ENCODE data around the gene STK39.

The STK39 gene

DNA sequence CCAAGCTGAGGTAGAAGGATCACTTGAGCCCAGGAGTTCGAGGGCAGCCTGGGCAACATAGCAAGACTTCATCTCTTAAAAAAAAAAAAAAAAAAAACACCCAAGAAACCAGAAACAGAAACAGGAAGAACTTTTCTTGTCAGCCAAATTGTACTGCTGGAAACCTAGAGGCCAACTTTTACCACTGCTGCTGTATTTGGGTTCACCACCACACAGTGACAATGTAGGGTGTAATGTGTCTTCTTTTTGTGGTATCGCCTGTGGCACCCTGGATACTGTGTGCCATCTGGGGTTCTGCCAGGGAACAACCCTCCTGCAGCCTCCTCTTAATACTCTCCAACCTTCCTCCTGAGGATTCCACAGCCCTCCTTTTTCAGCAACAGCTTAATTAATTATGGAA lies 72.6 kb downstream of the STK39 start:
- Histone ChIP-seq H3K9me3 (ENCODE audit: insufficient read depth, low read length) (no peaks in the 10 kb centered on the region), H3K27me3 (ENCODE audit: insufficient read depth, insufficient read length) (no peaks in the 10 kb centered on the region), H3K4me3 (ENCODE audit: insufficient read length, low read depth) (no peak overlapping the region), H3K4me1 (ENCODE audit: insufficient read depth, insufficient read length) (no peaks in the 10 kb centered on the region), H3K9ac (ENCODE audit: insufficient read length, low read depth) (no peak overlapping the region), H3K36me3 (ENCODE audit: insufficient read depth, insufficient read length, low read length) (peaks cover 6% of the 10 kb centered on the region)
- TF ChIP-seq ZNF274 (IDR thresholded peaks at IDR 0.05; ENCODE audit: low read depth, low read length) (no peak), YY1 (IDR thresholded peaks at IDR 0.05; ENCODE audit: insufficient read depth, insufficient read length) (no peak), SUZ12 (IDR thresholded peaks at IDR 0.05; ENCODE audit: extremely low read depth, insufficient read depth, insufficient read length) (no peak)
- no peak for DNase-seq (ENCODE audit: low read depth, low spot score)

DNA sequence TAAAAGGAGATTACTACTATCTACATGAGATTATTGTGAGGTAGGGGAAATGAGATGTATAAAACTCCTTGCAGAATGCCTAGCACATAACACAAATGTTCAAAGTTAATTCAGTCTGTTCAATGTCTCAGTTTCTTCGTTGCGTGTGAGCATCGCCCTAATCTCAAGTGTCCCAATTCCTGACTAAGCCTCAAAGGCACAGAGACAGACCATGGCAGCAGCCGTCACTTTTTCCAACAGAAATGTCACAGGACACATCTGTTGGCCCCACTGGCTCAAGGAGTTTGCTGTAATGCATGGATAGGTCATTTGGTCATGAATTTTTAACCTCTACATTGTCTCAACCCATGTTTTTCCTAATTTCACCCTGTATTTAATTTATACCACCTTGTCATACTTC lies 75.3 kb downstream of the STK39 start:
- TF ChIP-seq YY1 (IDR thresholded peaks at IDR 0.05; ENCODE audit: insufficient read depth, insufficient read length) (no peak), ZNF274 (IDR thresholded peaks at IDR 0.05; ENCODE audit: low read depth, low read length) (no peak), SUZ12 (IDR thresholded peaks at IDR 0.05; ENCODE audit: extremely low read depth, insufficient read depth, insufficient read length) (no peak)
- Histone ChIP-seq H3K4me3 (ENCODE audit: insufficient read length, low read depth) (no peak overlapping the region), H3K9me3 (ENCODE audit: insufficient read depth, low read length) (no peaks in the 10 kb centered on the region), H3K36me3 (ENCODE audit: insufficient read depth, insufficient read length, low read length) (no peaks in the 10 kb centered on the region), H3K27me3 (ENCODE audit: insufficient read depth, insufficient read length) (no peaks in the 10 kb centered on the region), H3K9ac (ENCODE audit: insufficient read length, low read depth) (no peak overlapping the region), H3K4me1 (ENCODE audit: insufficient read depth, insufficient read length) (no peaks in the 10 kb centered on the region)
- no peak for DNase-seq (ENCODE audit: low read depth, low spot score)

DNA sequence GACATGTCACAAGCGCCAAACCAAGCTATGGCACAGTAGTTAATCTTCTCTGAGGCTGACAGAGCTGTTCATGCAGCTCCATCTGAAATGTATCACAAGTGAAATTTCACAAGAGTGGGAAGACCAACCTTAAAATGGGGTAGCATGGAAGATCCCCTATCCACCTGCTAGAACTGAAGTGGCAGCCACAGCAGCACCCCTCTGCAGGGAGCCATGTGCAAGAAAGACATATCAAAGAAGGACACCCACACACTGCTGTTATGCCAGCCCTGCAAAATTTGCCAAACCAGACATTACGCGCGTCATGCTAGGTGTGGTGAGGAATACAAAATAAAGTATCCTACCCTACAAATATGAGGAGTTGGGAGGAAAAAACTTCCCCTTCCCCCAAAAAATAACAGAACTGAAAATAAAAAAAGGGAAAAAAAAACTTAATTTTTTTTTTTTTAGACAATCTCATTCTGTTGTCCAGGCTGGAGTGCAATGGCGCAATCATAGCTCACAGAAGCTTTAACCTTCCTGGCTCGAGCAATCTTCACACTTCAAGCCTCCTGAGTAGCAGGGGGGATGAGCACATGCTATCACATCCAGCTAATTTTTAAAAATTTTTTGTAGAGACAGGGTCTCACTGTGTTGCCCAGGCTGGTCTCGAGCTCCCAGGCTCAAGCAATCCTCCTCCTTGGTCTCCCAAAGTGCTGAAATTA lies 76.2 kb downstream of the STK39 start:
- DNase-seq (ENCODE audit: low read depth, low spot score): no peak
- no peak overlapping the region for H3K4me3 ChIP-seq (ENCODE audit: insufficient read length, low read depth)
- no peak overlapping the region for H3K9ac ChIP-seq (ENCODE audit: insufficient read length, low read depth)
- no peaks in the 10 kb centered on the region for H3K4me1 ChIP-seq (ENCODE audit: insufficient read depth, insufficient read length)
- H3K9me3 ChIP-seq (ENCODE audit: insufficient read depth, low read length): no peaks in the 10 kb centered on the region
- no peak for TF ChIP-seq ZNF274 (IDR thresholded peaks at IDR 0.05; ENCODE audit: low read depth, low read length)
- no peak for TF ChIP-seq SUZ12 (IDR thresholded peaks at IDR 0.05; ENCODE audit: extremely low read depth, insufficient read depth, insufficient read length)
- no peak for TF ChIP-seq YY1 (IDR thresholded peaks at IDR 0.05; ENCODE audit: insufficient read depth, insufficient read length)
- H3K27me3 ChIP-seq (ENCODE audit: insufficient read depth, insufficient read length): no peaks in the 10 kb centered on the region
- H3K36me3 ChIP-seq (ENCODE audit: insufficient read depth, insufficient read length, low read length): peaks cover 2% of the 10 kb centered on the region

DNA sequence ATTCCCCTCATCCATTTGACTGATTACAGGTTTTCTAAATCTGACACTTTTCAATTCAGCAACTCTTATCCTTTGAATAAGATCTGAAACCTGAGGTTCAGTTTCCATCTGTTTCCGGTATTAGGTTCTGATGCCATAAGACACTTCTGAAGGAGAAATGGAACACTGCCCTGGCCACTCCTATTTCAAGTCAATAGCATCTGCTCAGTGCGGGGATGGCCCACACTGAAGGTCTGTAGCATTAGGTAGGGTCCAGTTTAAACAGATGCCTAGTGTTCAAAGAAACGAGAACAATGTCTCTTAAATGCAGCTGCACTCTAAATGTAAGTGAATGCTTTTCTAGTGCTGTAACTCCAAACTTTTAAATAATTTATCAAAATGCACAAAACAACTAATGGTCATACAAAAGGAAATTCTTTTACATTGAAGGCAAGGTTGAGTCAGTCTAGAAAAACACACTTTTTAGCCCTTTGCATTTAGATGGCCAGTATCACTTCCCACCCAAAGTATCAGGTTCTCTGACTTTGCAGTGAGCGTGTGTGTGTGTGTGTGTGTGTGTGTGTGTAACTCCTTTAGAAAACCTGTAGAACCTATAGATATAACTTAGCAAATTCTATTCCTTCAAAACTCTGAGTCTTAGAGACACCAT lies 78.2 kb downstream of the STK39 start:
- Histone ChIP-seq H3K36me3 (ENCODE audit: insufficient read depth, insufficient read length, low read length) (peaks cover 2% of the 10 kb centered on the region), H3K4me1 (ENCODE audit: insufficient read depth, insufficient read length) (no peaks in the 10 kb centered on the region)
- no peak for DNase-seq (ENCODE audit: low read depth, low spot score)

DNA sequence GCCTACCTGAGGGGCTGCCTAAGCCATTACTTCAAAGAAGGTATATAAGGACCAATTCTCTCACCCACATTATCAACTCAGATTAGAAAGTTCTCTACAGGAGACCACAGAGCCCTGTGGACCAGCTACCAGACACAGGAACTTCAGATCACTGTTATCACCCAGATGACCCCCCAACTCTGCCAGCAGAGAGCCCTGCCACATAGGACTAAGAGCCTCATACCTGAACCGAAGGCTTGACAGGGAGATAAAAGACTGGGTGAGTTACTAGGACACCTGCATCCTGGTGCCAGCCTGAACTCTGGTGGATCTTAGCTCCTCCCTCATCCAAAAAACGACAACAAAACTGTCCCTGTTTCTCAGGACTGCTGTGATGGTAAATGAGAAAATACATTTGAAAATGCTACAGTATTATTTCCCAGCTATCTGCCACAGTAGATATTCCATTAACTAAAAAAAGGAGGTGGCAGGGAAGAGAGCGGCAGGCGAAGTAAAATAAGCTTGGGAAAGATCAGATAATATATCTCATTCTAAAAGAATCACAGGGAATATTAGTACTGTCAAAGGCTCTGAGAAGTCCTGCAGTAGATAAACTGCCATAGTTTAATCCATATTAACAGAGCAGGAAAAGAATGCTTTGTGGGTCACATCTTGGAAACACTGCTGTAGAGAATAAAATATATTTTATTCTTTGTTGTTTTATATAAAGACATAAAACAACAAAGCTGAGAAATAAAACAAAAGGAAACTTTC lies 79.7 kb downstream of the STK39 start:
- peaks cover 8% of the 10 kb centered on the region for H3K36me3 ChIP-seq (ENCODE audit: insufficient read depth, insufficient read length, low read length)
- no peaks in the 10 kb centered on the region for H3K27me3 ChIP-seq (ENCODE audit: insufficient read depth, insufficient read length)
- DNase-seq (ENCODE audit: low read depth, low spot score): no peak
- no peaks in the 10 kb centered on the region for H3K4me1 ChIP-seq (ENCODE audit: insufficient read depth, insufficient read length)
- H3K9me3 ChIP-seq (ENCODE audit: insufficient read depth, low read length): no peaks in the 10 kb centered on the region
- no peak overlapping the region for H3K4me3 ChIP-seq (ENCODE audit: insufficient read length, low read depth)
- TF ChIP-seq YY1 (IDR thresholded peaks at IDR 0.05; ENCODE audit: insufficient read depth, insufficient read length): no peak
- no peak for TF ChIP-seq ZNF274 (IDR thresholded peaks at IDR 0.05; ENCODE audit: low read depth, low read length)
- TF ChIP-seq SUZ12 (IDR thresholded peaks at IDR 0.05; ENCODE audit: extremely low read depth, insufficient read depth, insufficient read length): no peak
- H3K9ac ChIP-seq (ENCODE audit: insufficient read length, low read depth): no peak overlapping the region

More for the DNA sequence above, 78.2 kb downstream of the STK39 start:
- H3K9ac ChIP-seq (ENCODE audit: insufficient read length, low read depth): no peak overlapping the region
- no peaks in the 10 kb centered on the region for H3K9me3 ChIP-seq (ENCODE audit: insufficient read depth, low read length)
- H3K27me3 ChIP-seq (ENCODE audit: insufficient read depth, insufficient read length): no peaks in the 10 kb centered on the region
- H3K4me3 ChIP-seq (ENCODE audit: insufficient read length, low read depth): no peak overlapping the region
- TF ChIP-seq YY1 (IDR thresholded peaks at IDR 0.05; ENCODE audit: insufficient read depth, insufficient read length) (no peak), SUZ12 (IDR thresholded peaks at IDR 0.05; ENCODE audit: extremely low read depth, insufficient read depth, insufficient read length) (no peak), ZNF274 (IDR thresholded peaks at IDR 0.05; ENCODE audit: low read depth, low read length) (no peak)

DNA sequence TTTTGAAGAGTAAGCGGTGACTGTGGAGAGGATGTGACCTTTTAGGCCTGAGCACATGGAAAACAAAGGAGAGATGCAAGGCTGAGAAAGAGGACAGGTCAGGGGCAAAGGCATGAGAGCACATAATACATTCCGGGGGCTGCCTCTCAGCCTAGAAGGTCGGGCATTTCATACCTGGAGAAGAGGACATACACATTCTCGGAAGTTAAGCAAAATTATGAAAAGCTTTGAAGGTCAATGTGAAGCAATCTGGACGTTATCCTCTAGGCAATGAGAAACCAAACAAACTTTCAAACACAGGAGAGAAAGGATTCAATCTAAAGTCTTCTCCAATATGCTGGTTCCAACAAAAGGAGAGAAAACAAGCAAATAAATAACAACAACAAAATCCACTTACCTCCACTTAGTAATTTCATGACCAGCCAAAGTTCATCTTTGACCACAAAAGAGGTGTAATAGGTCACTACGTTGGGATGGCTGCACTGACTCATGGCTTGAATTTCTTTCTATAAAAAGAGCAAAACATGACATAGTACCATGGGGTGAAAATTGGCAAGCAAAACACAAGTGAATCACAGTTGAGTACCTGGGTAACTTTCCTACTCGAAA lies 80.4 kb downstream of the STK39 start:
- Histone ChIP-seq H3K36me3 (ENCODE audit: insufficient read depth, insufficient read length, low read length) (peaks cover 8% of the 10 kb centered on the region), H3K9me3 (ENCODE audit: insufficient read depth, low read length) (no peaks in the 10 kb centered on the region), H3K9ac (ENCODE audit: insufficient read length, low read depth) (no peak overlapping the region), H3K4me3 (ENCODE audit: insufficient read length, low read depth) (no peak overlapping the region), H3K27me3 (ENCODE audit: insufficient read depth, insufficient read length) (no peaks in the 10 kb centered on the region), H3K4me1 (ENCODE audit: insufficient read depth, insufficient read length) (no peaks in the 10 kb centered on the region)
- DNase-seq (ENCODE audit: low read depth, low spot score): no peak
- TF ChIP-seq ZNF274 (IDR thresholded peaks at IDR 0.05; ENCODE audit: low read depth, low read length): no peak
- no peak for TF ChIP-seq YY1 (IDR thresholded peaks at IDR 0.05; ENCODE audit: insufficient read depth, insufficient read length)
